ENCODE data around the gene MMP19.
"Not testable (repeated sequence)": the region's sequence is repeated elsewhere in the genome, so short reads cannot be mapped to it uniquely, and the experiment has no call there.

MMP19 gene

GRCh38 chr12:55842681-55843429 lies at the start of gene MMP19:
Gene MMP19 (minus strand): TSS chr12:55842936. CDS start chr12:55842830, 106 bp downstream.
- DNase-seq (ENCODE audit: low read depth in 2 of 2) = peak; percentile 65 to 66

GRCh38 chr12:55891310-55891709 lies 48.6 kb upstream of the MMP19 start:
- DNase-seq (ENCODE audit: low read depth in 2 of 2) = no peak

- DNase-seq (ENCODE audit: low read depth in 2 of 2) = no peak
Measured at GRCh38 chr12:55885113-55885512, 42.4 kb upstream of the MMP19 start.

- no peak for DNase-seq (ENCODE audit: low read depth in 2 of 2)
Measured at GRCh38 chr12:55877824-55878223, 35.1 kb upstream of the MMP19 start.

- DNase-seq (ENCODE audit: low read depth in 2 of 2) = no peak
Measured at GRCh38 chr12:55875704-55876467, 33.1 kb upstream of the MMP19 start.

- no peak for DNase-seq (ENCODE audit: low read depth in 2 of 2)
Measured at GRCh38 chr12:55874443-55874842, 31.7 kb upstream of the MMP19 start.

- DNase-seq (ENCODE audit: low read depth in 2 of 2) = not testable (repeated sequence)
Measured at GRCh38 chr12:55866454-55867004, 23.8 kb upstream of the MMP19 start.

GRCh38 chr12:55865327-55865726 lies 22.6 kb upstream of the MMP19 start:
- DNase-seq (ENCODE audit: low read depth in 2 of 2) = no peak

GRCh38 chr12:55862931-55863330 lies 20.2 kb upstream of the MMP19 start:
- DNase-seq (ENCODE audit: low read depth in 2 of 2) = not testable (repeated sequence)

- DNase-seq (ENCODE audit: low read depth in 2 of 2) = no peak
Measured at GRCh38 chr12:55862286-55862685, 19.6 kb upstream of the MMP19 start.

GRCh38 chr12:55861871-55862270 lies 19.1 kb upstream of the MMP19 start:
- DNase-seq (ENCODE audit: low read depth in 2 of 2) = no peak

GRCh38 chr12:55861396-55861795 lies 18.7 kb upstream of the MMP19 start:
- DNase-seq (ENCODE audit: low read depth in 2 of 2) = no peak

- no peak for DNase-seq (ENCODE audit: low read depth in 2 of 2)
Measured at GRCh38 chr12:55852740-55853139, 10.0 kb upstream of the MMP19 start.

GRCh38 chr12:55850893-55851292 lies 8.2 kb upstream of the MMP19 start:
- no peak for DNase-seq (ENCODE audit: low read depth in 2 of 2)

- DNase-seq (ENCODE audit: low read depth in 2 of 2) = no peak
Measured at GRCh38 chr12:55850401-55850800, 7.7 kb upstream of the MMP19 start.

GRCh38 chr12:55849616-55850343 lies 7.0 kb upstream of the MMP19 start:
- DNase-seq (ENCODE audit: low read depth in 2 of 2) = no peak

GRCh38 chr12:55847603-55848291 lies 5.0 kb upstream of the MMP19 start:
- DNase-seq (ENCODE audit: low read depth in 2 of 2) = peak; percentile 99

- DNase-seq (ENCODE audit: low read depth in 2 of 2) = peak; percentile 46 to 52
Measured at GRCh38 chr12:55847033-55847432, 4.3 kb upstream of the MMP19 start.

- no peak for DNase-seq (ENCODE audit: low read depth in 2 of 2)
Measured at GRCh38 chr12:55845785-55846496, 3.2 kb upstream of the MMP19 start.

- DNase-seq (ENCODE audit: low read depth in 2 of 2) = no peak
Measured at GRCh38 chr12:55845361-55845760, 2.6 kb upstream of the MMP19 start.

- DNase-seq (ENCODE audit: low read depth in 2 of 2) = no peak
Measured at GRCh38 chr12:55844961-55845360, 2.2 kb upstream of the MMP19 start.

Measured in fibroblast of skin of left quadriceps (primary cell).